HG02870 (cell line): Measurements from ENCODE around the gene PRCC.

Source experiments
- ATAC-seq: cut with Tn5 transposase; IDR thresholded peaks from one replicate; pipeline ENCODE4 v1.9.1; 2021; ENCODE audit warnings: mild to moderate bottlenecking, moderate library complexity; ENCODE audit not compliant: unreplicated experiment

Gene PRCC

GRCh38 chr1:156743367-156744302, 23.7 kb upstream of the PRCC start:
- no peak for ATAC-seq

- no peak for ATAC-seq
Observed at GRCh38 chr1:156744344-156744743, 23.0 kb upstream of the PRCC start.

GRCh38 chr1:156744786-156745419, 22.4 kb upstream of the PRCC start:
- no peak for ATAC-seq

GRCh38 chr1:156745881-156746280, 21.5 kb upstream of the PRCC start:
- no peak for ATAC-seq

- ATAC-seq, result no peak
Observed at GRCh38 chr1:156746406-156746727, 21.0 kb upstream of the PRCC start.

GRCh38 chr1:156746728-156747631, 20.4 kb upstream of the PRCC start:
- ATAC-seq, result no peak

GRCh38 chr1:156747742-156748669, 19.3 kb upstream of the PRCC start:
- no peak for ATAC-seq

- ATAC-seq, result no peak
Observed at GRCh38 chr1:156748670-156749418, 18.5 kb upstream of the PRCC start.

- no peak for ATAC-seq
Observed at GRCh38 chr1:156749419-156750118, 17.8 kb upstream of the PRCC start.

- no peak for ATAC-seq
Observed at GRCh38 chr1:156750191-156750672, 17.1 kb upstream of the PRCC start.

- ATAC-seq, result peak; percentile 18
Observed at GRCh38 chr1:156750711-156751450, 16.5 kb upstream of the PRCC start.

GRCh38 chr1:156751451-156751756, 15.9 kb upstream of the PRCC start, which contains the start of gene HDGF:
Gene HDGF, minus strand, starts transcription at chr1:156751675. Its CDS starts 246 bp downstream, at chr1:156751429.
- no peak for ATAC-seq

GRCh38 chr1:156751757-156752481, 15.4 kb upstream of the PRCC start:
- peak; percentile 45 for ATAC-seq

GRCh38 chr1:156752843-156753482, 14.4 kb upstream of the PRCC start:
- no peak for ATAC-seq

- no peak for ATAC-seq
Observed at GRCh38 chr1:156754219-156754618, 13.1 kb upstream of the PRCC start.

GRCh38 chr1:156755527-156755950, 11.8 kb upstream of the PRCC start:
- no peak for ATAC-seq

GRCh38 chr1:156756355-156756754, 11.0 kb upstream of the PRCC start:
- ATAC-seq, result no peak
